IPS-18a (cell line): ENCODE measurements around the gene IBA57.

Source experiments
- H3K27ac ChIP-seq: one replicate; pipeline ENCODE4 v1.5.1; 2013; ENCODE audit warnings: low read length
- H3K27me3 ChIP-seq: one replicate; pipeline ENCODE4 v1.6.1; 2013; ENCODE audit warnings: mild to moderate bottlenecking, low read length; ENCODE audit not compliant: control insufficient read depth, insufficient read depth
- H3K36me3 ChIP-seq: one replicate; pipeline ENCODE4 v1.6.1; 2013; ENCODE audit warnings: low read depth, low read length; ENCODE audit not compliant: control insufficient read depth
- H3K4me1 ChIP-seq: one replicate; pipeline ENCODE4 v1.6.1; 2013; ENCODE audit warnings: low read depth, low read length; ENCODE audit not compliant: control insufficient read depth
- H3K4me3 ChIP-seq: one replicate; pipeline ENCODE4 v1.5.1; 2013; ENCODE audit warnings: low read length
- H3K9ac ChIP-seq: one replicate; pipeline ENCODE4 v1.6.1; 2013; ENCODE audit warnings: mild to moderate bottlenecking, low read length, moderate library complexity
- H3K9me3 ChIP-seq: one replicate; pipeline ENCODE4 v1.6.1; 2013; ENCODE audit warnings: low read depth, low read length; ENCODE audit not compliant: control insufficient read depth

IBA57 gene

DNA sequence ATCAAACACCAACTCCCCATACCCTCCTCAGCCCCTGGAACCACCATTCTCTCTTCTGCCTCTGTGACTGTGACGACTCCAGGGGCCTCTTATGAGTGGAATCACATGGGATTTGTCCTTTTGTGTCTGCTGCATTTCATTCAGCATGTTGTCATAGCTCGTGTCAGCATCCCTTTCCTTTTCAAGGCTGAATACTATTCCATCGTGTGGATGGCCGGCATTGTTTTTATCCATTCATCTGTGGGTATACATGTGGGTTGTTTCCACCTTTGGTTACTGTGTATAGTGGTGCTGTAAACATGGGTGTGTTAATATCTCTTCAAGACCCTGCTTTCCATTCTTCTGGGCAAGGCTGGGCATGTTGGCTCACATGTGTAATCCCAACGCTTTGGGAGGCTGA lies 25.2 kb downstream of the IBA57 start:
- Histone ChIP-seq H3K9me3 (no peaks in the 10 kb centered on the region), H3K27ac (no peak overlapping the region), H3K36me3 (no peaks in the 10 kb centered on the region), H3K9ac (no peak overlapping the region), H3K4me3 (no peak overlapping the region), H3K4me1 (no peaks in the 10 kb centered on the region), H3K27me3 (no peaks in the 10 kb centered on the region)

DNA sequence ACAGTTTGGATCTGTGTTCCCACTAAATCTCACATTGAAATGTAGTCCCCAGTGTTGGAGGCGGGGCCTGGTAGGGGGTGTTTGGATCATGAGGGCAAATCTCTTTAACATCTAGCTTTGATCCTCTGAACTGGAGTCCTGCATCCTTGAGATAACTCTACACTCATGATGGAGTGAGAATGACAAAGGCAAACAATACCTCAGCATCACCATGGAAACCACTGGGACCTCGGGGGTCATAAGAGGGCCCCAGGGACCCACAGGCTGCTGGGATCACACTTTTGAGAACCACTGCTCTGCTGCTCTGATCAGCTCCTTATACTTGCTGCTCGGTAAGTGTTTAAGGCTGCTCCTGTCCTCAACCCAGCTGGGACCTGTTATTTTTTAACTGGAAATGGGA lies 28.8 kb downstream of the IBA57 start:
- no peak overlapping the region for H3K4me3 ChIP-seq
- H3K36me3 ChIP-seq, result no peaks in the 10 kb centered on the region
- peaks cover 10% of the 10 kb centered on the region for H3K9me3 ChIP-seq
- H3K27ac ChIP-seq, result no peak overlapping the region
- no peak overlapping the region for H3K9ac ChIP-seq
- no peaks in the 10 kb centered on the region for H3K4me1 ChIP-seq
- H3K27me3 ChIP-seq, result no peaks in the 10 kb centered on the region

DNA sequence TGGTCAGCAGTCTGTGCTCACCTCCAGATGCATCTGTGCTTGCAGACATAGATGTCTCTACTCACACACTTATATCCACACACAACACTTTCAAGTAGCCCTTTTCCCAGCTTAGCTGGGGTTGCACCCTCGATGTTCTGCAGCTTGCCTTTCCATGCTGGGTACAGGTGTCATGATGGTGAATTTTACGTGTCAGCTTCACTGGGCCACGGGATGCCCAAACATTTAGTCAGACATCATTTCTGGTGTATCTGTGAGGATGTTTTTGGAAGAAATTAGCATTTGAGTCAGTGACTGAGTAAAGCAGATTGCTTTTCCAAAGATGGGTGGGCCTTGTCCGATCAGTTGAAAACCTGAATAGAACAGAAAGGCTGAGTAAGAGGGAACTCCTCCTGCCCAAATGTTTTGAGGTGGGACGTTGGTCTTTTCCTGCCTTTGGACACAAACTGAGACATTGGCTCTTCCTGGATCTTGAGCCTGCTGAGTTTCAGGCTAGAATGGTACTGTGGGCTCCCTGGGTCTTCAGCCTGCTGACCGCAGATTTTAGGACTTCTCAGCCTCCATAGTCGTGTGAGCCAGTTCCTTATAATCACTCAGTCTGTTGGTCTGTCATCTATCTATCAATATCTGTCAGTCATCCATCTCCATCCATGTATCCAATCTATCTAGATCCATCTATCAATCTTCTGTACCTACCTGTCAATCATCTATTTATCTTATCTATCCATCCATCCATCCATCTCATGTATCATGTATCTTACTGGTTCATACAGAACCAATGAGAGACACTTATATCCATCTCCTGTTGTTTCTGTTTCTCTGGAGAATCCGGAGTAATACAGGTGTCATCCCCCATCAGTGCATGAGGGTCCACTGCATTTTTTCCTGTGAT lies 29.6 kb downstream of the IBA57 start:
- H3K36me3 ChIP-seq, result no peaks in the 10 kb centered on the region
- no peak overlapping the region for H3K9ac ChIP-seq
- H3K27ac ChIP-seq, result no peak overlapping the region
- H3K9me3 ChIP-seq, result peaks cover 11% of the 10 kb centered on the region
- no peaks in the 10 kb centered on the region for H3K27me3 ChIP-seq
- H3K4me1 ChIP-seq, result no peaks in the 10 kb centered on the region
- no peak overlapping the region for H3K4me3 ChIP-seq

GRCh38 chr1:228197555-228198147 lies 32.0 kb downstream of the IBA57 start:
- Histone ChIP-seq H3K27ac (no peak overlapping the region), H3K36me3 (no peaks in the 10 kb centered on the region), H3K27me3 (no peaks in the 10 kb centered on the region), H3K4me3 (no peak overlapping the region), H3K9me3 (peaks cover 11% of the 10 kb centered on the region), H3K4me1 (no peaks in the 10 kb centered on the region), H3K9ac (no peak overlapping the region)

- Histone ChIP-seq H3K9ac (no peak overlapping the region), H3K36me3 (no peaks in the 10 kb centered on the region), H3K9me3 (peaks cover 11% of the 10 kb centered on the region), H3K27me3 (peaks cover 13% of the 10 kb centered on the region), H3K27ac (no peak overlapping the region), H3K4me3 (no peak overlapping the region), H3K4me1 (no peaks in the 10 kb centered on the region)
These were observed 33.5 kb downstream of the IBA57 start for GRCh38 chr1:228198977-228199590.

GRCh38 chr1:228204958-228205357 lies 39.4 kb downstream of the IBA57 start:
- Histone ChIP-seq H3K36me3 (no peaks in the 10 kb centered on the region), H3K9me3 (no peaks in the 10 kb centered on the region), H3K27ac (no peak overlapping the region), H3K9ac (no peak overlapping the region), H3K4me3 (no peak overlapping the region), H3K4me1 (peaks cover 7% of the 10 kb centered on the region), H3K27me3 (peaks cover 25% of the 10 kb centered on the region)

DNA sequence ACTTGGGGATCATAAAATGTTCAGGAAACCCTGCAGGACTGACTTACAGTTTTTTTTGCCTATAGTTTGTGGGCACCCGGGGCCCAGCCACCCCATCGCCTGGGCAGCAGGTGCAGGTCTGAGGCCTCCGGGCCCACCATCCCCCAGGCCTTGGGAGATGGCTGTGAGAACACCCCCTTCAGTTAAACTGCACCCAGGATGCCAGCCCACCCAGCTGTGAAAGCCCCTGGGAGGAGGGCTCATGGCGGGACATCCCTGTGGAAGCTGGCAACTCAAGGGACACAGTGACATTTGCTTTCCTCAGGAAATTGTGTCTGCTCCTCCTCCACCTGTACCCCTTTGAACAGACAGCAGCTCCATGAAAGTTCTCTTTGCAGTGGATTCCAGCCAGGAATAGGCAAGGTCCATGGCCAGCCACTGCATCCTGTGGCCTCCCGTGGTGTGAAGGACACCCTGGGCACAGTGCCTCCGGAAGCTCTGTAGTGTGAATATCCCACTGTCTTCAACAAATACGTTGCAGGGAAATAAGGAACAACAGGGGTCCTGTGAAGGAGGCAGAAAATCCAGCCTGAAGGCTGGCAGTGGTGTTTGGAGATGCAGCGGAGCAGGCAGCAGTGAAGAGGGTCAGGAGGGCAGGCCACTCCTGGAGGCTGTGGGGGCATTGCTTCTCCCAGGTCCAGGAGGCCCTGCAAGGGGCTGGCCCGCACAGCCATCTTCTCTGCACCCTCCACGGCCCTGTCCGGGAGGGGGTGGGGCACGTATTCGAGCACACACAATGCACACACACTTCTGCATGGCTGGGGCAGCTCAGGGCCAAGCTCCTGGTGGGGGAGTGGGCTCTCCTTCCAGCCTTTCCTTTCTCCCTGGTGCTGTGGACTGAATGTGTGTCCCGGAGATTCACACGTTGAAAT lies 40.2 kb downstream of the IBA57 start:
- H3K9ac ChIP-seq, result no peak overlapping the region
- peaks cover 25% of the 10 kb centered on the region for H3K27me3 ChIP-seq
- no peaks in the 10 kb centered on the region for H3K9me3 ChIP-seq
- no peak overlapping the region for H3K27ac ChIP-seq
- peaks cover 7% of the 10 kb centered on the region for H3K4me1 ChIP-seq
- no peak overlapping the region for H3K4me3 ChIP-seq
- no peaks in the 10 kb centered on the region for H3K36me3 ChIP-seq

GRCh38 chr1:228206582-228207351 lies 41.2 kb downstream of the IBA57 start:
- H3K4me1 ChIP-seq, result peaks cover 7% of the 10 kb centered on the region

GRCh38 chr1:228207381-228207810 lies 41.8 kb downstream of the IBA57 start:
- Histone ChIP-seq H3K4me1 (peaks cover 7% of the 10 kb centered on the region), H3K9me3 (no peaks in the 10 kb centered on the region), H3K27me3 (peaks cover 25% of the 10 kb centered on the region), H3K9ac (no peak overlapping the region), H3K27ac (no peak overlapping the region), H3K36me3 (no peaks in the 10 kb centered on the region), H3K4me3 (no peak overlapping the region)

More at GRCh38 chr1:228206582-228207351, 41.2 kb downstream of the IBA57 start:
- Histone ChIP-seq H3K36me3 (no peaks in the 10 kb centered on the region), H3K27me3 (peaks cover 25% of the 10 kb centered on the region), H3K9ac (no peak overlapping the region), H3K9me3 (no peaks in the 10 kb centered on the region), H3K27ac (no peak overlapping the region), H3K4me3 (no peak overlapping the region)

GRCh38 chr1:228207851-228208821 lies 42.5 kb downstream of the IBA57 start, which contains the start of gene OBSCN:
OBSCN (plus strand) TSS chr1:228208044; CDS start chr1:228211784, 3,740 bp downstream.
- Histone ChIP-seq H3K27me3 (peaks cover 21% of the 10 kb centered on the region), H3K9me3 (no peaks in the 10 kb centered on the region), H3K36me3 (no peaks in the 10 kb centered on the region), H3K4me3 (no peak within 1 kb of the TSS), H3K4me1 (peaks cover 7% of the 10 kb centered on the region), H3K9ac (no peak within 1 kb of the TSS), H3K27ac (no peak within 1 kb of the TSS)
